Spleen (tissue), 11 donors: Measurements from ENCODE around the gene MEAK7. TPM values are rescaled to one million over a fixed set of nuclear protein-coding genes. Genes with fewer than 3 reads are reported as not detected.

ENCODE experiments used
- DNase-seq: peaks from one replicate; pipeline ENCODE4 v3.0.0-alpha.2; 2020
- H3K27ac ChIP-seq, 8 donors: fragments of 200-600 bp; sonication (generic) in 7 of 8; 1 replicate in 4 of 8; 2 replicates in 4 of 8; pipeline versions ENCODE4 v1.5.0 to v1.8.0; 2016 to 2021; ENCODE audit warnings: inconsistent platforms in 4 of 8, mild to moderate bottlenecking in 4 of 8, moderate library complexity in 1 of 8
- H3K27me3 ChIP-seq, 7 donors: fragments of 200-600 bp; sonication (generic) in 6 of 7; replicated peaks in 1 of 7; 1 replicate in 4 of 7; 2 replicates in 3 of 7; pipeline versions ENCODE4 v1.5.0 to v1.8.0; 2016 to 2021; ENCODE audit warnings: inconsistent platforms in 3 of 7, mild to moderate bottlenecking in 1 of 7
- H3K36me3 ChIP-seq, 6 donors: fragments of 200-600 bp; sonication (generic) in 5 of 6; 1 replicate in 4 of 6; 2 replicates in 2 of 6; pipeline versions ENCODE4 v1.5.0 to v1.8.0; 2016 to 2021; ENCODE audit warnings: inconsistent platforms in 2 of 6
- H3K4me1 ChIP-seq, 6 donors: fragments of 200-600 bp; sonication (generic) in 5 of 6; 1 replicate in 3 of 6; 2 replicates in 3 of 6; pipeline versions ENCODE4 v1.5.0 to v1.8.0; 2016 to 2021; ENCODE audit warnings: inconsistent platforms in 3 of 6
- H3K4me3 ChIP-seq, 8 donors: fragments of 200-600 bp; sonication (generic) in 7 of 8; 1 replicate in 4 of 8; 2 replicates in 4 of 8; pipeline versions ENCODE4 v1.5.0 to v1.8.0; 2016 to 2021; ENCODE audit warnings: inconsistent platforms in 4 of 8, mild to moderate bottlenecking in 4 of 8, moderate library complexity in 2 of 8
- H3K9me3 ChIP-seq, 8 donors: fragments of 200-600 bp; sonication (generic) in 7 of 8; 1 replicate in 4 of 8; 2 replicates in 4 of 8; pipeline versions ENCODE4 v1.5.0 to v1.8.0; 2016 to 2021; ENCODE audit warnings: inconsistent platforms in 4 of 8
- CTCF ChIP-seq, 11 experiments: fragments of 200-600 bp in 7 of 11; fragments of 450-650 bp in 4 of 11; sonication (generic) in 4 of 11; IDR thresholded peaks in 8 of 11; conservative IDR thresholded peaks in 3 of 11; 1 replicate in 7 of 11; 2 replicates in 4 of 11; pipeline versions ENCODE4 v1.4.0 to v1.8.0; 2016 to 2021; ENCODE audit warnings: antibody characterized with exemption in 11 of 11, inconsistent platforms in 4 of 11, mild to moderate bottlenecking in 1 of 11
- POLR2A ChIP-seq, 3 donors: fragments of 450-650 bp; IDR thresholded peaks; one replicate each; pipeline ENCODE4 v1.5.1; 2017; ENCODE audit warnings: antibody characterized with exemption in 3 of 3, mild to moderate bottlenecking in 1 of 3
- POLR2AphosphoS5 ChIP-seq, 3 donors: sonication (generic); formaldehyde crosslinking; IDR thresholded peaks; one replicate each; pipeline ENCODE4 v1.5.1; 2017; ENCODE audit warnings: antibody characterized with exemption in 3 of 3
- WGBS, 5 donors: extraction: QIAGEN DNeasy Blood & Tissue Kit in 3 of 5; methylation state at CpG; one replicate each; pipeline versions ENCODE4 v1.1.5 to v1.1.7; 2013 to 2018; 5-methylcytosine and 5-hydroxymethylcytosine counted together
- intact Hi-C: fragments of 100-400 bp; cut with DNase I; formaldehyde crosslinking; loops from one replicate; pipeline ENCODE4 v1.15.0; 2023; ENCODE audit warnings: low total_unique reads
- polyA plus RNA-seq, 3 donors: library from polyadenylated mRNA; stranded (reverse); fragments of 200-250 nt; gene quantifications; one replicate each; pipeline ENCODE4 v1.2.1, GENCODE V29; 2013
- total RNA-seq, 7 donors: library from RNA; depleted of rRNA in 3 of 7; stranded (reverse); fragments of >200 nt in 3 of 7; fragmentation: NEBNext Ultra II Directional in 4 of 7; extraction: Animal tissue kit (Norgen Biotek cat#: 25700) in 4 of 7; gene quantifications; one replicate each; pipeline versions ENCODE4 v1.1.0 to v1.2.1, GENCODE V29; 2016 to 2021
- donor health status: healthy with polysubstance abuse.
- donor health status: DM: no; HTN: no; CAD: no; lungs with moderate emphysema.
- donor health status: DM: no; HTN: no; CAD: no.
- donor health status: Bipolar disorder and iron deficiency.
- donor health status: healthy.
- donor health status: DM: no; HTN: no; CAD: no.
- donor health status: DM: yes; HTN: yes; CAD: no.

Gene MEAK7
- total and polyA plus RNA-seq, 10 donors: 1.5 to 14.9 (median 10.2) TPM

- peak; percentile 87 for DNase-seq
- 61 to 69% (median 68%) methylated on average over 27 of the region's 27 CpGs for WGBS, 5 donors
- Histone ChIP-seq H3K9me3 (no peaks in the 10 kb centered on the region), H3K36me3 (peaks cover 0 to 2% (median 0%) of the 10 kb centered on the region in 6 donors), H3K4me1 (peaks cover 32 to 71% (median 52%) of the 10 kb centered on the region in 6 donors), H3K27me3 (no peaks in the 10 kb centered on the region), H3K27ac (peak overlapping the region in 3 of 8 donors; percentile 40 to 56 (median 42)), H3K4me3 (peak overlapping the region in 4 of 8 donors; percentile 1 to 47 (median 12))
- TF ChIP-seq POLR2A (IDR thresholded peaks at IDR 0.05): no peak
- peak in 2 of 3 donors; percentile 38 to 69 for TF ChIP-seq POLR2AphosphoS5 (IDR thresholded peaks at IDR 0.05)
- intact Hi-C loops: no loop called here
These were observed 2.8 kb upstream of the MEAK7 start for GRCh38 chr16:84507011-84507982.

GRCh38 chr16:84505249-84506187 is 1.1 kb upstream of the MEAK7 start:
- intact Hi-C loops: no loop called here
- peak; percentile 86 for DNase-seq
- H3K9me3 ChIP-seq: no peaks in the 10 kb centered on the region
- 71 to 79% (median 75%) methylated on average over 32 to 33 of the region's 33 CpGs for whole genome bisulfite sequencing, 5 donors
- peaks cover 0 to 9% (median 0%) of the 10 kb centered on the region in 6 donors for H3K36me3 ChIP-seq
- H3K4me1 ChIP-seq: peaks cover 23 to 55% (median 39%) of the 10 kb centered on the region in 6 donors
- TF ChIP-seq POLR2AphosphoS5 (IDR thresholded peaks at IDR 0.05) (no peak), CTCF (IDR thresholded peaks at IDR 0.05 in 8 of 11, conservative IDR thresholded peaks at IDR 0.05 in 3 of 11) (no peak), POLR2A (IDR thresholded peaks at IDR 0.05) (no peak)
- H3K27me3 ChIP-seq: no peaks in the 10 kb centered on the region
- peak overlapping the region; percentile 36 to 82 (median 68) for H3K4me3 ChIP-seq
- peak overlapping the region; percentile 49 to 89 (median 80) for H3K27ac ChIP-seq

DNA sequence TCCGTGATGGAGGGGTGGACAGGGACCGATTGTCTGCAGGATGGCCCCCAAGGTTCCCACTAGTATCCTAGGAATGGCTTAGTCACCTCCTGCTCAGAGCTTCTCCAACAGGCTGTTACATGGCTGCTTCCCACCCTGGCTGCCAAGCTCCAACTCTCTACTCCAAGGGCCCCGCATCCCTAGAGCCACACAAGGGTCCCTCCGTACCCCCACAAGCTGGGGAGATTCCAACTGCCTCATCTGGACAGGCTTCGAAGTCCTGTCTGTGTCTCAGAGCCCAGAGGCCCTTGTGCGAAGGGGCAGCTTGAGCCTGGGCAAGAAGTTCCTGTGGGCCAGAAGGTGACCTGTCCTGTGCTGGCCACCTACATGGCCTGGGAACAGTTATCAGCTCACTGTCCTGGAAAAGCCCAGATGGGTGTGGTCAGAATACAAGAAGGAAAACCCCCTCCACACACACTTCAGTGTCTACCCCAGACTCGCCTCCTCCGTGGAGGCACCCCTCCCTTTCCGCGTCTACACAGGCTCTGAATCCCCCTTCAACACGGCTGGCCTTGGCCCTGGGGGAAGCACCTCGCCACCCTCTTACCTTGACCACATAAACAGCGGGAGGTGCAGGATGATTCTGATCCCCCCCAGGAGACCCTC is 586 bp downstream of the MEAK7 start:
- peak overlapping the region in 7 of 8 donors; percentile 77 to 89 (median 82) for H3K27ac ChIP-seq
- peak overlapping the region; percentile 36 to 82 (median 68) for H3K4me3 ChIP-seq
- H3K36me3 ChIP-seq: peaks cover 0 to 17% (median 0%) of the 10 kb centered on the region in 6 donors
- intact Hi-C loops: no loop called here
- DNase-seq: peak; percentile 77
- WGBS, 5 donors: 44 to 48% (median 47%) methylated on average over 13 of the region's 13 CpGs
- H3K9me3 ChIP-seq: no peaks in the 10 kb centered on the region
- no peaks in the 10 kb centered on the region for H3K27me3 ChIP-seq
- H3K4me1 ChIP-seq: peaks cover 23 to 55% (median 39%) of the 10 kb centered on the region in 6 donors
- TF ChIP-seq POLR2A (IDR thresholded peaks at IDR 0.05) (no peak), CTCF (IDR thresholded peaks at IDR 0.05 in 8 of 11, conservative IDR thresholded peaks at IDR 0.05 in 3 of 11) (no peak), POLR2AphosphoS5 (IDR thresholded peaks at IDR 0.05) (no peak)

- Histone ChIP-seq H3K4me1 (peaks cover 23 to 46% (median 37%) of the 10 kb centered on the region in 6 donors), H3K27me3 (no peaks in the 10 kb centered on the region), H3K9me3 (no peaks in the 10 kb centered on the region), H3K36me3 (peaks cover 0 to 21% (median 2%) of the 10 kb centered on the region in 6 donors), H3K27ac (no peak overlapping the region), H3K4me3 (no peak overlapping the region)
- no peak for DNase-seq
- intact Hi-C loops: no loop called here
- WGBS, 5 donors: 94 to 99% (median 95%) methylated on average over 6 of the region's 6 CpGs
- TF ChIP-seq POLR2A (IDR thresholded peaks at IDR 0.05) (no peak), CTCF (IDR thresholded peaks at IDR 0.05 in 8 of 11, conservative IDR thresholded peaks at IDR 0.05 in 3 of 11) (no peak), POLR2AphosphoS5 (IDR thresholded peaks at IDR 0.05) (no peak)
These were observed 1.9 kb downstream of the MEAK7 start for GRCh38 chr16:84502581-84502980.
